ENCODE measurements around the gene KMT2A.
"Not testable (repeated sequence)": the region's sequence is repeated elsewhere in the genome, so short reads cannot be mapped to it uniquely, and the experiment has no call there.

KMT2A gene

GRCh38 chr11:118435893-118436624 is at the start of gene KMT2A:
TSS of gene KMT2A (plus strand) at chr11:118436492. CDS start at chr11:118436513, 21 bp downstream.
- DNase-seq = peak; percentile 98

DNA sequence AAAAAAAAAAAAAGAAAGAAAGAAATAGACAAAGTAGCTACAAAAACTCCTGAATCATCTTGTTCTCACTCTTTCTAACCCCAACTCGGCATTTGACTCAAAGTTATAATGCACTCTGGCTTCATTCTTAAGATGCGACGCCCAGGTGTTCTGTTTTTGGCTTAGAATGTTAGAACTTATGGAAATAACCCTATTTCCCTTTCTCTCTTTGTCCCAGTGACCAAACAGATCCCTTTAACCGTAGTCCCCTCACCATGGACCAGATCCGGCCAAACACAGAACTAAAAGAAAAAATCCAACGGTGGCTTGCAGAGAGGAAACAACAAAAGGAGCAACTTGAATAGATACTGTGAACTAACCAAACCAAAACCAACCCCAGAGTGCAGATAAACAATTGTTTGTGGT is 40.2 kb upstream of the KMT2A start:
- no peak for DNase-seq

DNA sequence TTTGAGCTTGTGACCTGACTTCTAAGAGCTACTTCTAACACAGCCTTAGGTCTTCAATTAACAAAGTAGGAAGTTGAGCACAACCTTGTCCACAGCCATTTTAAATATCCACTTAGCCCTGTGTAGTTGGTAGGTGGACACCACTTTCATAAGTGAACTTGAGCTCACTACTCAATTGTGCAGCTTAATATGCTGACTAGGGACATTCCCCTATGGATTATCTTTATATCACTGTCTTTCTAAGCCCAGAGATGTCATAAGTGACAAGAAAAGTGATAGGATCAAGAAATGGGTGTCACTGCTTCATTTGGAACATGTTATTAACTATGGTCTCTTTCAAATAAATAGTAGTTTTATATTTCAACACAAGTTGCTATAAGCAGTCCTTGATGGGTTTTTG is 38.8 kb upstream of the KMT2A start:
- no peak for DNase-seq

DNA sequence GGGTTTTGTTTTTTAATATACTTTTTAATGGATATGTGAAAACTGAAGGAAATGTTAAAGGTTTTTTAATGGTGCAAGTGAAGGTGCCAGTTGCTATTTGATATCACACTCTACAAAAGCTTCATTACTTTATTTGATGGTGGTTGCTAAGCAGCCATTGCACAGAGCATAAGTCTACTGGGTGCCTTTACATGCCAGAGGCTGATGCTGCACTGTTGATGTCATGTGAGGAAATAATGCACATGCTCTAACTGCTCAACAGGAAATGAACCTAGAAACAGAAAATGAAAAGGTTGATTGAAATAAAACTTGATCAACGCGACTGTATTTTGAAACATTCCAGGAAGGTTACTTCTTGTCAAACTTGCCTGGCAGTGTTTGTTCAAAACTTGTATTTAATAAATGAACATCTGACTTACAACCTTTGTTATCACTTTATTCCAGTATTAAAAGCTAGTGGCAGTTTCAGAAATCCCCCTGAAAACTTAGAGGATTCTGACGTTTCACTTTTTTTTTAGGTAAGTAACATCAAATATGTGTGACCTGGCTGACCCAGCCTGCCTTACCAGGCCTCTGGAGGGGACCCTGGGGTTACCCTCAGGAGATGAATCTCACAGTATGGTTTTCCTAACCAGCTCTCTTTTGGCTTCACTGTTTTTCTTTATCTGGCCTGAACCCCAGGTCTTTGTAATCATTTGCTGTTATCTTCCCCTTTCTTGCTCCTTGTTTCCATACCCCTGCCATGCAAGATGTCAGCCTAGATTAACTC is 37.3 kb upstream of the KMT2A start:
- DNase-seq = peak; percentile 41

DNA sequence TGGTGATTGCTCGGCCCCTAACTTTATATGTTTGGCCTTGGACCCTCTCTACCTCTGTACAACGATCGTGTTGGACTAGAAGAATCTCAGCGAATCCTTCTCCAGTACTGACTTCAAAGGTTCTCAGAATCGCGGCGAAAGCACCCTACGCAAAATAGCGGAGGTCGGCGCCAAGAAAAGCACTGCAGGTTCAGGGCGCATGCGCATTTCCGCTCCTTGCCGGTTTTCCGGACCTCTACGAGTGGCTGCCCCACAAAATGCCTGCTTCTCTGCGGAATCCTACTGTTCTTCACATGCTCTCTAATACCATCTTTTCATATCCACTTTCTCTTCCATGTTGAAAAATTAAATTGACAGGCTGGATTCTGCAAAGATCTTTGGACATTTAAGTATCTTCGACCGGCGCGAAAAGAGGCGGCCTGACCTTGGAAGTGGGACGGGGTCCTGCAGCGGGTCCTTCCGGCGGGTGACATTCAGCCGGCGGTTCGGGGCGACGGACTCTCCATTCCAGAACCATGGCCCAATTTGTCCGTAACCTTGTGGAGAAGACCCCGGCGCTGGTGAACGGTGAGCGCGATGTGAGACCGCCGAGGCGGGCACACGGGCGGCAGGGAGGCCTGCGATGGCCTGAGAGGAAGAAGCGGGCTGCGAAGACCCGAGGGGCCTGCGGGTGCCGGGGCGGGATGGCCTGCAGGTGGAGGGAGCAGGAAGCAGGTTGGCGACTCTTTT is 35.0 kb upstream of the KMT2A start, which contains the start of gene ATP5MG:
Gene ATP5MG (plus strand): TSS at position 456 of the 729 bp plus-strand sequence. CDS start 60 bp downstream, at position 516.
- DNase-seq = peak; percentile 96

DNA sequence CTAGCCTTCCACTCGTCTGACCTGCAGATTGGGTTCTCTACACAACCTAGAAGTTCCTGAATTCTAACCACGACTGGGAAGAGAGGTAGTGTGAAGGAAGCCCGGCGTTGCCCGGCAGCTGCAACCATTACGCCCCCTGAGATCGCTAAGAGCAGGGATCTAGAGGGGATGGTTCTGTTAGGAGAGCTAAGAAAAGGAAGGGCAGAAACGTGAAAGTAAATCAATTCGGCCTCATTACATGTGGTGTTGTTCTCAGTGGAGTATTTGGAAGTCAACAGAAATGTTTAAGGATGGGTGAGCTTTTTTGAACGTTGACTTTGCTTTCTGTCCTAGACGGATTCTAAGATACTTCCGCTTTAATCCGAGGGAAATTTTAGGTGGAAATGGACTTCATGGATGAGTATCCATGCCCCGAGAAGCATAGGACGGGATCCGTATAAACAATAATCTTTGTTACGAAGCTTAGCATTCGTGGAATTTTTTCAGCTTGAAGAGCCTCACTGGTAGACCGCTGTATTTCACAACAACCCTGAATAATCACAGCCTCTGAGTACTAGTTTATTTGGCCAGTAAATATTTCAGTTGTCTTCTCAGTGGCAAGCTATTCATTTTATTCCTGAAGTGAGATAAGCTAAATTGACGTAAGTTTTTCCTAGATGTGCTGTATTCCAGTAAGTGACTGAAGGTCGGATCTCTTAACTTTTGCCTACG is 34.3 kb upstream of the KMT2A start:
- DNase-seq = peak; percentile 62

GRCh38 chr11:118402594-118402993 is 33.7 kb upstream of the KMT2A start:
- not testable (repeated sequence) for DNase-seq

- DNase-seq = no peak
Observed at GRCh38 chr11:118406599-118407166, 29.6 kb upstream of the KMT2A start.

- DNase-seq = no peak
Observed at GRCh38 chr11:118410055-118410745, 26.1 kb upstream of the KMT2A start.

DNA sequence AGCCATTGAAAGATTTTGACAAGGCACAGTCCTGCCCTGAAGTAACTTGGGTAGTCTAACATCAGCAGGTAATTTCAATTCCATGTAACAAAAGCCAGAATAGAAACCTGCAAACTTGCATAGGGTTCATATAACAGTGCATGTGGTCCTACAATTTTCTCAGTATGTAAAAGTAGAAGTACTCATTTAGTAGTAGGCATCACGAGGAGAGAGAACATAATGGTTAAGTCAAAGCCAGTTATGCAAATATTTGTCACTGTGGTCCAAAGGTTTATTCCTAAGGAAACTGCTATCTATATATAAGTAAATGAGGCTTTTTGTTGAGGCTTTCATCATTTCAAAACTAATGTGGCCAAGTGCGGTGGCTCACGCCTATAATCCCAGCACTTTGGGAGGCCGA is 24.8 kb upstream of the KMT2A start:
- no peak for DNase-seq

GRCh38 chr11:118412921-118413320 is 23.4 kb upstream of the KMT2A start:
- no peak for DNase-seq

DNA sequence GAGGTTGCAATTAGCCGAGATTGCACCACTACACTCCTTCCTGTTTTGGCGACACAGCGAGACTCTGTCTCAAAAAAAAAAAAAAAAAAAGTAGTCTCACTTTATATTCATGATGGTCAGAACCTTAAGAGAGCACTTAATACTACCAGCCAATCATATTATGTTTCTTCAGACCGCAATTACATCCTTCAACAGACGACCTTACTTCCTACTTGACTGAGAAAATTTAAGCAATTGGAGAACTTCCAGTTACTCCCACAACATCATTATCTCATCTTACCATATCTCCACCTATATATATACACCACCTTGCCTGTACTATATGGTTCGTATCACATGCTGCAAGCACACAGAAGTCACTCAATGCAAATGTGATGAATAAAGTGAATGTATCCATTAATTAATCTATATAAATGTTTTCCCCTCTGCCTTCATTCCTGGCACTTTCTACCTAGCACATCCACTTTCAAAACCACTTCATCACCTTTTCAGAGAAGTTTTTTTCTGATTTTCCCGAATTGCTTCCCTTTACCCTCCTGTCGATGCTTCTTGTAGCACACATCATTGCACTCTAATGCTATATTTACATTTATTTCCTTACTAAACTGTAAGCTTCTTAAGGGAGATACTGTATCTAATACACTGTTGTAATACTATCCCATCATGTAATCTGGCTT is 21.1 kb upstream of the KMT2A start:
- peak; percentile 22 for DNase-seq

DNA sequence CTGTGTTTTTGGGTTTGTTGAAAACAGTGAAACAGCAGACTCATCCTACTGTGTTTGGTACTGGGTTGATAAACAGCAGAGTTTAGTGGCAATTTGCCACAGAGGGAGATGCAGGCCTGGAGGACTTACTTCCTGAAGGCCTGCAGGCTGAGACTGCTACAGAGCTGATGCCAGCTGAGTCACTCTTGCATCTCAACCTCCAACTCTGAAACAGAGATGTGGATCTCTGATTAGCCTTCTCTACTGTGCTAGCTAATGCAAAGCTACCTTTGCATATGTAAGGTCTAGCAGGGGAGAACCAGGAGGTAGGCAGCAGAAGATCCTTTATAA is 20.6 kb upstream of the KMT2A start:
- DNase-seq = peak; percentile 37

GRCh38 chr11:118416900-118417299 is 19.4 kb upstream of the KMT2A start:
- DNase-seq = not testable (repeated sequence)

DNA sequence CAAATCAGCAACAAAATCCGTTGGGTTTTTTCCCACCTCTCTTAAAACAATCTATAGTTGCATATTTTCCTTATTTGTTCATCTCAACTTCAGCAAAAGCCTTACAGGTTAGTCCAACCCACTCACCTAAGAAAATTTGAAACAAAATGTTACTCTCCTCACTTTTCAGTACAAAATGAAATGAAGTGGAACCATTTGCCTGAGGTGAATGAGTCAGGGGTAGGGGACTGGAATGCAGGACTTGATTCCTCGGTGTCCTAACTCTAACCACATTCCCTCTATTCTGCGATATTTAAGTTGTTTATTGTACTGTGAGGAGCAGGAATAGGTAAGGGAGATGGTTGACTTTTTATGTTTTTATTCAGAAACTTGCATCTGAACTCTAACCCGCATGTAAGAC is 18.5 kb upstream of the KMT2A start:
- DNase-seq = no peak

GRCh38 chr11:118418766-118419165 is 17.5 kb upstream of the KMT2A start:
- DNase-seq = no peak

- DNase-seq = no peak
Observed at GRCh38 chr11:118427707-118428106, 8.6 kb upstream of the KMT2A start.

- DNase-seq = no peak
Observed at GRCh38 chr11:118430956-118431355, 5.3 kb upstream of the KMT2A start.

DNA sequence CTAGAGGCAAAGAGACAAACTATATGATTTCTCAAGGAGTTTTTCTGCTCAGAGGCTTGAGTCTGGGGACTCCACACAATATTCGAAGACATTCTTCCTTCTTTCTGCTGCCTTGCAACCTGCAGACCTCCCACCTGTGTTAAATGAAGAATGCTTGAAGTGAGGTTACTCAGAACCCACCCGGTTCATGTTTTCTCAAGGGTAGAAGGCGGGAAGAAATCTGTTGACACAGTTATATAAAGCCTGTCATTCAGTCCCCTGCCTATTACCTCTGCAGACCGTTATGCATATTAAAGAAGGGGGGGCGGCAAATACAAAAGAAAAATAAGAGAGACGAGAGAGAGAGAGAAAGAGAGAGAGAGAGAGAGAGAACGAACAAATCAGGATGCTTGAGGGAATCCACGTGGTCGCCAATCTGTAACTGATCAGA is 2.2 kb upstream of the KMT2A start:
- no peak for DNase-seq

DNA sequence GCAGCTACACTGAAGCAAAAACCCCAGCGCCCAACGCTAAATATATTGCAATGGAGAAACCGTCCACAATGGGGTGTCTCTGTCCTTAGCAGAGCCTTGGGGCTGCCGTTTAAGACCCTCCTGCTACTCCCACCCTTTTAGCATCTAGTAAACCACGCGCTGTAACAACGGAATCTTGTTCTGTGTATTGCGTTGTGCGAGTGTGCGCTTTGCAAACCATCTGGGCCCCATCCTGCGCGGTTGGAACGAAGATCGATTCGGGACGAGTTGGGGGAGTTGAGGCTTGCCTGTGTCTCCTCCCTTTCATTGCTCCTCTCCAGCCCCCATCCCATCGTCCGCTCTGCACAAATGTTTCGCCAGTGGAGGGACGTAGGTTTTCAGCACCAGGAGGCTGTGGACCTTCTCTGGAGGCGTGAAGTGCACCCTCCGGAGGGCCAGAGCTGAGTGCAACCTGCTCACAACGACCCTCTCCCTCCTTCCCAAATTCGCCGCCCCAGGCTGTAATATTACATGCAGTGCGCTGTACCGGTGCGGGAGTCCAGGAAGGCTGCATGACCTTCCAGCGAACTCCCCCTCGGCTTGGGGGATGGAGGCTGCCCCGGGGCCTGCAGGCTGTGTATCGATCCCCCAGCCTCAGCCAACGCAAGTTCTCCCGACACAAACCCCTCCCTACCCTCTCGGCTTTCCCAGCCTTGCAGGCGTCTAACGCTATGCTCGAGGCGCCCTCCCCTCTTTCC is 1.6 kb upstream of the KMT2A start:
- DNase-seq = peak; percentile 17
